Measurements from ENCODE around the gene TTC9.
"Not testable (repeated sequence)": the region's sequence is repeated elsewhere in the genome, so short reads cannot be mapped to it uniquely, and the experiment has no call there.

The TTC9 gene

GRCh38 chr14:70670992-70671651 lies 29.4 kb downstream of the TTC9 start:
- intact Hi-C loops (cut with DNase I) = no loop called here
- DNase-seq = peak in 2 of 10 donors; percentile 27 to 85

- intact Hi-C loops (cut with DNase I) = no loop called here
- no peak for DNase-seq
These were observed 30.2 kb downstream of the TTC9 start for GRCh38 chr14:70671652-70672644.

- intact Hi-C loops (cut with DNase I) = no loop called here
- no peak for DNase-seq
These were observed 35.6 kb downstream of the TTC9 start for GRCh38 chr14:70677341-70677740.

- no peak for DNase-seq
- intact Hi-C loops (cut with DNase I) = no loop called here
These were observed 39.0 kb downstream of the TTC9 start for GRCh38 chr14:70680748-70681147.

DNA sequence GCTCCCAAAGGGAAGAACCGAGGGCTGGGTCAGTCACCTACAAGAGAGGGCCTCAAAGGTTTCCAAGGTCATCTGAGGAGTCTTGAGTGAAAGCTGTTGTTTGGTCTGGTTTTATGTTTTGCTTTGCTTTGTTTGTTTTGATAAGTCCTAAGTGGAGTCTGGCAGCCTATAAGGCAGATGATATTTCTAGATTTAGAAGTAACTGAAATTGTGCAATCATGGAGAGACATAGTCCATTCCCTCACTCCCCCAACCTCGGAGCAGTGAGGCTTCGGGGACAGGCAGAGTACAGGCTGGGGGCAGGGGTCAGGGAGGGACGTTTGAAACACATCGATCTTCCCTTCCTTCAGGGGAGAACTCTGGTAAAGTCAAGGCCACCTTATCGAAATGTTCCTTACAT lies 42.3 kb downstream of the TTC9 start:
- intact Hi-C loops (cut with DNase I) = no loop called here
- DNase-seq = no peak

- intact Hi-C loops (cut with DNase I) = no loop called here
- peak in 3 of 10 donors; percentile 14 to 79 (median 36) for DNase-seq
These were observed 43.9 kb downstream of the TTC9 start for GRCh38 chr14:70685474-70686197.

- intact Hi-C loops (cut with DNase I) = no loop called here
- DNase-seq = peak in 4 of 10 donors; percentile 10 to 83 (median 26)
These were observed 50.5 kb downstream of the TTC9 start for GRCh38 chr14:70692210-70692609.

GRCh38 chr14:70696026-70696425 lies 54.3 kb downstream of the TTC9 start:
- intact Hi-C loops (cut with DNase I) = no loop called here

GRCh38 chr14:70697701-70698100 lies 56.0 kb downstream of the TTC9 start:
- no peak for DNase-seq

More at GRCh38 chr14:70696026-70696425, 54.3 kb downstream of the TTC9 start:
- DNase-seq = no peak

DNA sequence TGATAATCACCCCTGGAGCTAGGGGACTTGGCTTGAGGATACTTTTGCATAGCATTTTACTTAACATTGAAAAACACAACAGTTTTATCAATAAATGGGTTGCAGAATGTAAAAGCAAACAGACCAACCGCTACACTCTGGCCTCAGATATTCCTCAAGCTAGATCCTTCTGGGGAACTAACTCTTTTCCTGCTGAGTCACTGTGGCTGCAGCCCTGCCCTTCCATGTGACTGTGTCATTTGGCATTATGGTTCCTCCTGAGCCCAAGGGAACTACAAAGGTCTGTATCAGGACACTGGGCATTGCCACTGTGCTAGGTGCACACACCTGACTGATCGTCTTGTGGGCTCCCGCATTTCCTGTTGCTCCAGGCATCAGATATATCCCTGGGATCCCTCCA lies 56.6 kb downstream of the TTC9 start:
- DNase-seq = no peak

More at GRCh38 chr14:70697701-70698100, 56.0 kb downstream of the TTC9 start:
- intact Hi-C loops (cut with DNase I) = no loop called here

GRCh38 chr14:70699646-70700045 lies 57.9 kb downstream of the TTC9 start:
- no peak for DNase-seq
- intact Hi-C loops (cut with DNase I) = no loop called here

More for the DNA sequence above, 56.6 kb downstream of the TTC9 start:
- intact Hi-C loops (cut with DNase I) = no loop called here

GRCh38 chr14:70700955-70701585 lies 59.4 kb downstream of the TTC9 start:
- DNase-seq = no peak
- intact Hi-C loops (cut with DNase I) = no loop called here

DNA sequence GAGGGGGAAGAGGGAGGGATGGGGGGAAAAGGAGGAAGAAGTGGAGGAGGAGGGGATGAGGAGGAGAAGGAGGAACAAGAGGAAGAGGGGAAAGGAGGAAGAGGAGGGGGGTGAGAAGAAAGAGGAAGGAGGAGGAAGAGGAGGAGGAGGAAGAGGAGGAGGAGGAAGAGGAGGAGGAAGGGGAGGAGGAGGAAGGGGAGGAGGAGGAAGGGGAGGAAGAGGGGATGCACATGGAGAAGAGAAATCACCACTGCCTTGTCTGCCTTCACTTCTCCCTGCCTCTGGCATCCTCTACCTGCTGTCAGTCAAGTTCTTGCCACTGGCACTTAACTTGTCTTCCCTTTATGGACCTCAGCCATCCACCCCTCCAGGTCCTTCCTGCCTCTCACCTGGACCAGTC lies 59.9 kb downstream of the TTC9 start:
- intact Hi-C loops (cut with DNase I) = no loop called here
- no peak for DNase-seq

- DNase-seq = no peak
- intact Hi-C loops (cut with DNase I) = no loop called here
These were observed 60.4 kb downstream of the TTC9 start for GRCh38 chr14:70702161-70702560.

GRCh38 chr14:70703621-70704168 lies 62.0 kb downstream of the TTC9 start:
- intact Hi-C loops (cut with DNase I); DNase-seq: not testable (repeated sequence)

DNA sequence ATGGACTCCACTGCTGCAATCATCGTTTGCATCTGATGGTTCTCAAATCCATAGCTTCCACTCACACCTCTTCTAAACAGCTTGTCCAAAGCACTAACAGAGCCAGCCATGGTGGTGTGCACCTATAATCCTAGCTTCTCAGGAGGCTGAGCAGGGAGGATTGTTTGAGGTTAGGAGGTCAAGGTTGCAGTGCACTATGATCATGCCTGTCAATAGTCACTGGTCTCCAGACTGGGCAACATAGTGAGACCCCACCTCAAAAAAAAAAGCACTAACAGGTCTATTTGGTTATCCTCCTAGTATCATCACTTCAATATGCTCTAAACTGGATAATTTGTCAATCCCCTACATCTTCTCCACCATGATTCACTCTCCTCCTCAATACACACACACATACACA lies 63.2 kb downstream of the TTC9 start:
- intact Hi-C loops (cut with DNase I) = no loop called here
- DNase-seq = no peak

DNA sequence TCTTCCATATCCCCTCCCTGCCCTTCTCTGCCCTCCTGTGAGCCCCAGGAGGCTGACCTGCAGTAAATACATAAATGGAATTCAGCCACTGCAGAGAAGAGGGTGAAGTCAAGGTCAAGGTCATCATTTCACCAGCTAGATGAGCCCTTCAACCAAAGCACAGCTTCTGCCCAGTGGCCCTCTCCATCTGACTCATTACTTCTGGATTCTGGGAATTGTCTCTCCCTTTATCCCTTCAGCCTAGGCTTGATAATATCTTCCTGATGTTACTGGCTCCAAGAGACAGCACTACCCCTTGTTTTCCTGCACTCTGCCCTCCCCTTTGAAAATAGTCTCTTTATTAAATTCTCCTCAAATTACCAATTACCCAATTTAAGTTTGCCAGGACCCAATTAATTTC lies 64.5 kb downstream of the TTC9 start:
- DNase-seq = no peak
- intact Hi-C loops (cut with DNase I) = no loop called here

GRCh38 chr14:70707138-70708038 lies 65.7 kb downstream of the TTC9 start:
- peak in 1 of 10 donors; percentile 10 for DNase-seq

More at GRCh38 chr14:70707138-70708038, 65.7 kb downstream of the TTC9 start:
- intact Hi-C loops (cut with DNase I) = no loop called here

All from posterior cingulate gyrus (tissue), 11 donors.